OCI-LY3 (cell line): ENCODE results near the gene FIZ1.

Experiments used
- H2AFZ ChIP-seq: fragments of 200-600, 300-600 bp; shearing (Covaris generic); 2 replicates; pipeline ENCODE4 v1.6.0; 2014; ENCODE audit warnings: antibody characterized with exemption, low read depth, low read length
- H3K27ac ChIP-seq: fragments of 200-600, 300-600 bp; sonication (generic); 2 replicates; pipeline ENCODE4 v1.5.1; 2014; ENCODE audit warnings: mild to moderate bottlenecking, low read length, moderate library complexity, mixed read lengths
- H3K27me3 ChIP-seq: fragments of 200-600, 300-600 bp; sonication (generic); 2 replicates; pipeline ENCODE4 v1.6.1; 2014; ENCODE audit warnings: low read depth, low read length, mixed read lengths
- H3K36me3 ChIP-seq: fragments of 200-600, 300-600 bp; sonication (generic); replicated peaks from 2 replicates; pipeline ENCODE3; 2014; ENCODE audit warnings: low read depth, low read length, mixed read lengths
- H3K4me1 ChIP-seq: fragments of 300-600, 200-600 bp; sonication (generic); 2 replicates; pipeline ENCODE4 v1.6.1; 2014; ENCODE audit warnings: low read length, mixed read lengths
- H3K4me2 ChIP-seq: fragments of 200-600, 300-600 bp; sonication (generic); 2 replicates; pipeline ENCODE4 v1.6.1; 2014; ENCODE audit warnings: low read length, mixed read lengths
- H3K4me3 ChIP-seq: fragments of 300-600, 200-600 bp; sonication (generic); 2 replicates; pipeline ENCODE4 v1.5.1; 2014; ENCODE audit warnings: antibody characterized with exemption, mild to moderate bottlenecking, low read length, moderate library complexity
- H3K79me2 ChIP-seq: fragments of 300-600, 200-600 bp; shearing (Covaris generic); 2 replicates; pipeline ENCODE4 v1.6.1; 2014; ENCODE audit warnings: mild to moderate bottlenecking, low read length, mixed read lengths
- H3K9ac ChIP-seq: fragments of 300-600, 200-600 bp; shearing (Covaris generic); 2 replicates; pipeline ENCODE4 v1.6.0; 2014; ENCODE audit warnings: mild to moderate bottlenecking, low read length, moderate library complexity
- H3K9me3 ChIP-seq: fragments of 200-600, 300-600 bp; shearing (Covaris generic); 2 replicates; pipeline ENCODE4 v1.6.1; 2014; ENCODE audit warnings: low read length, mixed read lengths; ENCODE audit not compliant: insufficient read depth
- H4K20me1 ChIP-seq: fragments of 200-600, 300-600 bp; sonication (generic); 2 replicates; pipeline ENCODE4 v1.6.1; 2016; ENCODE audit warnings: low read length, mixed read lengths; ENCODE audit not compliant: insufficient read depth
- CTCF ChIP-seq: fragments of 200-600, 300-600 bp; sonication (generic); IDR thresholded peaks from 2 replicates; pipeline ENCODE4 v1.5.1; 2014; ENCODE audit warnings: antibody characterized with exemption, low read length, low read depth
- EZH2phosphoT487 ChIP-seq: fragments of 200-600 bp; shearing (Covaris generic); IDR thresholded peaks from 2 replicates; pipeline ENCODE4 v1.6.1; 2018; ENCODE audit warnings: antibody characterized with exemption, mixed run types, low read depth

Gene FIZ1

GRCh38 chr19:55579766-55580621 is 19.3 kb downstream of the FIZ1 start:
- peak overlapping the region; percentile 88 for H3K4me3 ChIP-seq
- TF ChIP-seq EZH2phosphoT487 (no peak), CTCF (no peak)
- no peaks in the 10 kb centered on the region for H3K27me3 ChIP-seq
- peak overlapping the region; percentile 95 for H3K4me2 ChIP-seq
- H3K36me3 ChIP-seq = peaks cover 22% of the 10 kb centered on the region
- peak overlapping the region; percentile 98 for H3K9ac ChIP-seq
- peak overlapping the region; percentile 69 for H3K27ac ChIP-seq
- peaks cover 14% of the 10 kb centered on the region for H3K4me1 ChIP-seq
- no peaks in the 10 kb centered on the region for H3K9me3 ChIP-seq
- H3K79me2 ChIP-seq = peaks cover 27% of the 10 kb centered on the region
- peak overlapping the region; percentile 48; the same call in 1 of the 2 replicates for H2AFZ ChIP-seq
- H4K20me1 ChIP-seq = no peaks in the 10 kb centered on the region

GRCh38 chr19:55578761-55579747 is 20.3 kb downstream of the FIZ1 start:
- Histone ChIP-seq H3K27ac (no peak overlapping the region), H3K36me3 (peaks cover 22% of the 10 kb centered on the region), H3K4me2 (peak overlapping the region; percentile 95), H3K79me2 (peaks cover 27% of the 10 kb centered on the region), H3K4me1 (peaks cover 14% of the 10 kb centered on the region), H2AFZ (no peak overlapping the region), H3K9ac (0 out of 2 replicates have a peak overlapping the region, but pooled peaks have one; percentile 98), H4K20me1 (no peaks in the 10 kb centered on the region), H3K9me3 (no peaks in the 10 kb centered on the region), H3K4me3 (peak overlapping the region; percentile 88), H3K27me3 (no peaks in the 10 kb centered on the region)
- TF ChIP-seq CTCF (no peak), EZH2phosphoT487 (no peak)

- Histone ChIP-seq H4K20me1 (no peaks in the 10 kb centered on the region), H3K79me2 (peaks cover 27% of the 10 kb centered on the region), H3K27ac (no peak overlapping the region), H3K4me1 (peaks cover 14% of the 10 kb centered on the region), H3K27me3 (no peaks in the 10 kb centered on the region), H3K4me3 (no peak overlapping the region), H3K4me2 (no peak overlapping the region), H3K36me3 (peaks cover 22% of the 10 kb centered on the region), H2AFZ (no peak overlapping the region), H3K9me3 (no peaks in the 10 kb centered on the region), H3K9ac (no peak overlapping the region)
- no peak for TF ChIP-seq EZH2phosphoT487
- TF ChIP-seq CTCF = no peak
Observed at GRCh38 chr19:55578031-55578760, 21.1 kb downstream of the FIZ1 start.
